ENCODE measurements around the gene GHDC. TPM values are rescaled to one million over a fixed set of nuclear protein-coding genes. Genes with fewer than 3 reads are reported as not detected.

The GHDC gene
- total and polyA plus RNA-seq, 2 of the 8 experiments (the other 6 are each of a cell fraction or from before 2014, with no cell fraction given) = 7.4 to 8.1 TPM

DNA sequence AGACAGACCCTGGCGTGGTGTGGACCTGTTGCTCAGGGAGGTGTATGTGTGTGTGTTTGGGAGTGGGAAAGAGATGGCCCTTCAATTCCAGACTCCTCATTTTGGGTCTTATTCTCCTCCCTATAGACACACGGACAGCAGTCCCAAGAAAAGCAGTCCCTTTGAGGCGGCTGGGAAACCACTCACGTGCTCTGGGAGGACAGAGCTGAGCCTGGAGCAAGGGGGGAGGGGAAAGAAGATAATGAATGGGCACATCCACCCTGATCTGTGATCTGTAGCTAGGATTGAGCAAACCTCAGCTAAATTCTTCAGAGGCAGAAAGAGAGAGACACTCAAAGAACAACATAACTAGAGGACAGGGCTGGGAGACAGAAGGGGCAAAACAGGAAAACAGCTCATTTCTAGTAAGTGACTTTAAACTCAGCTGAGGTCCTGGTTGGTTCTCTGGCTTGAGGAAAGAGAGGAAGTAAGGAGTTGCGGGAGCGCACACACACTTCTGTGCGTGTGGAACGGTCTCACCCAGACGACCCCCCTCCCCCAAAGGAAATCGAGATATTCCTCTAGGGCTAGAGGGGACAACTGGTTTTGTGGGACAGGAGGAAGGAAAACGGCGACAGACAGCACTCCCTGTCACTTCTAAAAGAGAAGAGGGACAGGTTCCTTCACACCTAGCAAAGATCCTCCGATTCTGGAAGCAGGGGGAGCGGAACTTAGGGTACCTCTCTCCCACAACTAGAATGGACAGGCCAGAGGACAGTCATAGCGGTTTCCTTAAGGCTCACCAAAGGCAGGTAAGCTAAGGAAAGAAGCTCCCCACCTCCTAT, 40.2 kb downstream of the GHDC start:
- Histone ChIP-seq H3K23me2 (ENCODE audit: low read depth, low read length) (peaks cover 15% of the 10 kb centered on the region), H3K79me2 (ENCODE audit: control insufficient read depth in 1 of 2, insufficient read depth in 2 of 2, low read length in 2 of 2) (peaks cover 12 to 34% of the 10 kb centered on the region in 2 experiments), H2BK15ac (ENCODE audit: low read length) (no peak overlapping the region), H4K91ac (replicated peaks; ENCODE audit: insufficient read length, low read length) (peak overlapping the region; percentile 30), H3K9ac (replicated peaks in 1 of 4; ENCODE audit: extremely low read depth in 1 of 4, low read depth in 3 of 4, low read length in 3 of 4) (peak overlapping the region; percentile 52 to 78 (median 68)), H3K9me3 (ENCODE audit: insufficient read depth in 2 of 2, low read depth in 1 of 2, low read length in 1 of 2) (no peaks in the 10 kb centered on the region), H3K14ac (ENCODE audit: insufficient read length) (no peak overlapping the region), H2AK5ac (ENCODE audit: low read depth, low read length) (peak overlapping the region; percentile 72; the same call in 1 of the 2 replicates), H2AFZ (ENCODE audit: low read length) (no peak overlapping the region), H2BK12ac (ENCODE audit: low read depth, low read length) (no peak overlapping the region), H4K8ac (ENCODE audit: extremely low read depth, insufficient read depth, low read length) (no peak overlapping the region), H4K20me1 (replicated peaks in 1 of 2; ENCODE audit: control insufficient read depth in 1 of 2, insufficient read depth in 2 of 2, low read length in 2 of 2) (peaks cover 0 to 9% of the 10 kb centered on the region in 2 experiments), H3K18ac (ENCODE audit: extremely low read depth, low read length) (no peak overlapping the region), H2BK20ac (ENCODE audit: low read length) (no peak overlapping the region), H2BK120ac (replicated peaks; ENCODE audit: low read depth, low read length) (no peak overlapping the region), H3K23ac (ENCODE audit: insufficient read length) (no peak overlapping the region), H3K27ac (ENCODE audit: low read depth, low read length) (no peak overlapping the region), H3K4me3 (ENCODE audit: extremely low read depth in 1 of 4, insufficient read depth in 2 of 4, low read depth in 3 of 4, low read length in 4 of 4) (peak overlapping the region; percentile 64 to 93 (median 87)), H2BK5ac (ENCODE audit: low read depth, low read length) (peak overlapping the region; percentile 35; the same call in 1 of the 2 replicates), H3K27me3 (replicated peaks in 1 of 4; ENCODE audit: control insufficient read depth in 3 of 4, extremely low read depth in 1 of 4, insufficient read depth in 3 of 4, low read length in 3 of 4) (no peaks in the 10 kb centered on the region), H3K4me1 (replicated peaks in 1 of 4; ENCODE audit: control insufficient read depth in 3 of 4, insufficient read depth in 4 of 4, low read length in 3 of 4) (peaks cover 6 to 18% (median 7%) of the 10 kb centered on the region in 4 experiments; a peak in 4 of 7 replicates), H3K56ac (replicated peaks; ENCODE audit: insufficient read length, low read depth, low read length) (no peak overlapping the region), H3K4ac (replicated peaks; ENCODE audit: insufficient read length, low read depth, low read length) (no peak overlapping the region), H3K79me1 (ENCODE audit: low read depth, low read length) (peaks cover 5% of the 10 kb centered on the region), H3K36me3 (ENCODE audit: control insufficient read depth in 2 of 4, insufficient read depth in 4 of 4, low read length in 3 of 4) (0 out of 8 replicates have a peak, but pooled peaks cover 0 to 3% (median 0%) of the 10 kb centered on the region in 4 experiments), H3K4me2 (ENCODE audit: insufficient read depth in 1 of 2, low read depth in 2 of 2, low read length in 2 of 2) (peak overlapping the region; percentile 88 to 100), H4K5ac (ENCODE audit: insufficient read length, low read depth, low read length) (peak overlapping the region; percentile 33)
- TF ChIP-seq SAP30 (IDR thresholded peaks at IDR 0.05; ENCODE audit: insufficient read depth, insufficient replicate concordance, low read length) = peak; percentile 81
- no peak for TF ChIP-seq YY1 (IDR thresholded peaks at IDR 0.05; ENCODE audit: low read depth, low read length)
- no peak for DNase-seq (ENCODE audit: low read depth in 1 of 2, low spot score in 2 of 2)
- no peak for FAIRE-seq
- ChIA-PET POLR2A (ENCODE audit: partially characterized antibody) (interaction anchor here (0.9 to 1.3 kb wide), 8 partner anchors 9 to 138 kb away, joined by 3 to 5 read pairs (median 4); partner anchors contain the start of genes DNAJC7, KCNH4 and NKIRAS2), CTCF (ENCODE audit: partially characterized antibody) (interaction anchor here (0.7 to 2.3 kb wide), 12 partner anchors 9 to 136 kb away, joined by 3 to 16 read pairs (median 4); partner anchors contain the start of gene KAT2A)
- WGBS, 2 experiments (ENCODE audit: extremely low coverage in 1 of 2, insufficient coverage in 1 of 2, insufficient read length in 1 of 2, insufficient replicate concordance in 2 of 2, low coverage in 1 of 2, low lambda C conversion rate in 2 of 2, missing lambda C conversion rate in 1 of 2) = 19% methylated on average over 13 of the region's 15 CpGs; no CpG with 5 or more reads in 1 of the 2 experiments
